T-helper 2 cell (primary cell): ENCODE data around the gene BACH2.
"Not testable (repeated sequence)": the region's sequence is repeated elsewhere in the genome, so short reads cannot be mapped to it uniquely, and the experiment has no call there.

Experiments
- DNase-seq, 5 experiments: peaks; one replicate each; pipeline versions ENCODE4 v3.0.0 to v3.0.0-alpha.2; 2012 to 2022

BACH2 gene

DNA sequence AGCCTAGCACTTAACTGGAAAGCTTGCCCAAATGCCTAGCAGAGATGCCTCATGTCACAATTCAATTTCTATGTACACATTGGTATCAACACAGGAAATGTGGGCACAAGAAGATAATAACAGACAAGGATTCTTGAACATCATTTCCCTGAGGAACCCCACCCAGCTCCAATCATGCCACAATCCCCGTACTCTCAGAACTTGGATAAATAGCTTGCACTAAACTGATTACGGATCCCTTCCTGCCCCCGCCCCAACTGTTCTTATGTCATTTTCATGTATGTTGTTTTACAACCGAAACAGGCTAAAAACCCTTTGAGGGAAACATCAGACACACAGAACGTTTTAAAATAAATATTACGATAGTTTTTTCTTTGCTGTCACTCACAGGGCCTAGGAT lies 87.1 kb downstream of the BACH2 start:
- DNase-seq, result no peak

DNA sequence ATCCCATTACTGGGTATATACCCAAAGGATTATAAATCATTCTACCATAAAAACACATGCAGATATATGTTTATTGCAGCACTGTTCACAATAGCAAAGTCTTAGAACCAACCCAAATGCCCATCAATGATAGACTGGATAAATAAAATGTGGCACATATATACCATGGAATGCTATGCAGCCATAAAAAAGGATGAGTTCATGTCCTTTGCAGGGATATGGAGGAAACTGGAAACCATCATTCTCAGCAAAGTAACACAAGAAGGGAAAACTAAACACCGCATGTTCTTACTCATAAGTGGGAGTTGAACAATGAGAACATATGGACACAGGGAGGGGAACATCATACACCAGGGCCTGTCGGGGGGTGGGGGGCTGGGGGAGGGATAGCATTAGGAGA lies 88.0 kb downstream of the BACH2 start:
- not testable (repeated sequence) for DNase-seq

GRCh38 chr6:90204327-90205056 lies 92.2 kb downstream of the BACH2 start:
- DNase-seq, result no peak

DNA sequence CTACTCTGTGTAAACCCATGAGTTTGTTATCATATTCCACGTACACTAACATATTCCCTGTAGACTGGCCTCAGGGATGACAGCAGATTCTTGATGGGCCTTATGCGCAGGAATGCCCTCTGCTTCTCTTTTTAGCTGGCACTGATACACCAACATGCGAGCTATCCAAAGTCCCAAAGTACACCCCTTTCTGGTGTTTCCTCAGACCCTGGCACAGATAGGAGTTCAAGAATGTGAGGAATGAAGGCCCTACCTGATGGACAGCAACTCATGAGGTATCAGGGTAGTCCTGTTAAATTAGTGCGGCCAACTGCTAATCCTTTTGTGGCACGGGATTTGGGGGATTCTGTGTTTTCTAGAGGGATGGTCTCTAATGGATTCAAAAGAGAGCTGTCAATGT lies 93.0 kb downstream of the BACH2 start:
- no peak for DNase-seq

GRCh38 chr6:90202156-90202555 lies 94.5 kb downstream of the BACH2 start:
- peak in 1 of 5 experiments; percentile 69 for DNase-seq

GRCh38 chr6:90199900-90200299 lies 96.7 kb downstream of the BACH2 start:
- no peak for DNase-seq

DNA sequence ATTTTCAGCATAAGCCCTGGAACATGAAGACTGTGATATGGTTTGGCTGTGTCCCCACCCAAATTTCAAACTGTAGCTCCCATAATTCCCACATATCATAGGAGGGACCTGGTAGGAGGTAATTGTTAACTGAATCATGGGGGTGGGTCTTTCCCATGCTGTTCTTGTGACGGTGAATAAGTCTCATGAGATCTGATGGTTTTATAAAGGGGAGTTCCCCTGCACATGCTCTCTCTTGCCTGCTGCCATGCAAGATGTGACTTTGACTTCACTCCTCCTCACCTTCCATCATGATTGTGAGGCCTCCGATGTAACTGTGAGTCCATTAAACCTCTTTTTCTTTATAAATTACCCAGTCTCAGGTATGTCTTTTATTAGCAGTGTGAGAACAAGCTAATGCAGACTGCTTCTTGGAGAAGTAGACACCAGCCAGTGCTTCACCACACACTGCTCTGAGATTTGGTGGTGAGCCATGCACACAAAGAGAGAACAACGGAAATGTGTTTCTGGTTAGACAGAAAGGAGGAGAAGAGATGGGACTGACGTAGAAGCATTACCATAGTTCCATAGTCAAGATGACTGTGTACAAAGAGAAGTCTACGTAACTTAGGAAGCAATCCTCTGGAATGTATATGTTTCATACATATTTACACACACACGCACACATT lies 97.8 kb downstream of the BACH2 start:
- no peak for DNase-seq

DNA sequence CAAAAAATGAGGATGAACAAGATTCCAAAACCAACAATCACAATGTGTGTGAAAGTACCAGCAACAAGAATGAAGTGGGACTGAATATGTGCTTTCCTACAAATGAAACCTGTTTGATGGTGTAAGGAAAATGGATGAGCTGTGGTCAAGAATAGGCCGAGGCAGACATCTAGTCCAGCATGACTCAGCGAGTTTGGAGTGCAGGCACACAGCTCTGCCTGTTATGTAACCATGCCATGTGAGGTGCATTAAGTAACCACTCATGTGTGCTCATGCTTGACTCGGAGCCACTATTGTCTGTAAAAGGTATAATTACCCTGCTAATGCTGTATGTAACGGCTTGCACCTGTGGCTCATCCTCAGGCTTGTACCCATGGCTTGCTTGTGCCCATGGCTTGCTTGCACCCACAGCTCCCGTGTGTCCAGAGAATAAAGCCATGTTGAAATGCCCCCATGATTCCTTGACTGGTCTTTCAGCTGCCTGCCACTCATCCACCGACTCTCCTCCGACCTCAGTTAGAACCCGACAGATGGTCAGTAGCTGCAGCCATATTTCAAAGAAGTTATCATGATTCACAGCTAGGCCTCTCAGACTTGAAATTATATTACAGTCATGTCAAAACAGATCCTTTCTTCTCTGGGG lies 98.7 kb downstream of the BACH2 start:
- DNase-seq, result peak in 1 of 5 experiments; percentile 38

DNA sequence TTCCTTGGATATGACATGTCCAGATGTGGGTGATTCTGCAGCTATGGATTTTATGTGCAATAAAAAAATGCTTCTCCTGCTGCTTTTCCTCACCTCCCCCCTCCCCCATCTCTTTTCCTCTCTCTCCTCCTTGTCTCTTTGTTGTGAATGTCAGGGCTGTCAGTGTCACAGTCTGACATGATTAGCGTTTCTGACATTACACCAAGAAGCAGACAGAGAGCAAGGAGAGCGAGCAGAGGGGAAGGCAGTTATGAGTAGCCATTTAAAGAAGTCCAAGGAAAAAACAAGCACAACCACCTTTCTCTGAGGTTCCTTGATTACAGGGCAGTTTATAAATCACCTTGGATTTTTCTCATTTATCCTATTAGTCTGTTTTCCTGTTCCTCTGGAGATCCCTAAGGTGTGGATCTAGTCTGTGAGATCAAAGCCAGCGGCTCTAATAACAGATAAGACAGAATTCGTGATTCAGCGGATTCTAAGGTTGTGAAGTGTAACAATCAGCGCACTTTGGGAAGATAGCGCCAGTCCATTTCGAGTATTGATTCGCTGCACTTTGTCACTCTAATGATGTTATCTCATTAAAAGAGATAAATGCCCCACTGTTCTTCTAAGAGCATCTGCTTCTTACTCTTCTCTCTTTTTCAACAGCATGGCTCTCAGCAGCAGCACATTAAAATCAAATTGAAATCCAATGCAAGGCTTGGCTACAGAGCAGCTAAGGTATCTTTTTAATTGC lies 101.4 kb downstream of the BACH2 start:
- no peak for DNase-seq

GRCh38 chr6:90194371-90194841 lies 102.2 kb downstream of the BACH2 start:
- no peak for DNase-seq

DNA sequence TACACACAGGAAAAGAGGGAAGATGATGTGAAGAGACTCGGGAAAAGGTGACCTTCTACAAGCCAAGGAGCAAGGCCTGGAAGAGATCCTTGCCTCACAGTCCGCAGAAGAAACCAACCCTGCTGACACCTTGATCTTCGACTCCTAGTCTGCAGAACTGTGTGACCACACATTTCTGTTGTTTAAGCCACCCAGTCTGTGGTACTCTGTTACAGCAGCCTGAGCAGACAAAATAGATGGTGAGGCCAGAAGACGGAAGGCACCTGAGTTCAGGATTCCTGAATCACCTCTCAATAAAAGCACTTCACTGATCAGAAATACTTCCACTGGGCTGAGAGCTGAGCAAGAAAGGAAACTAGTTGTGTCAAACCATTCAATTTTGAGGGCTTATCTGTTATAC lies 103.3 kb downstream of the BACH2 start:
- DNase-seq, result no peak

- DNase-seq, result no peak
Observed at GRCh38 chr6:90192857-90193256, 103.8 kb downstream of the BACH2 start.

DNA sequence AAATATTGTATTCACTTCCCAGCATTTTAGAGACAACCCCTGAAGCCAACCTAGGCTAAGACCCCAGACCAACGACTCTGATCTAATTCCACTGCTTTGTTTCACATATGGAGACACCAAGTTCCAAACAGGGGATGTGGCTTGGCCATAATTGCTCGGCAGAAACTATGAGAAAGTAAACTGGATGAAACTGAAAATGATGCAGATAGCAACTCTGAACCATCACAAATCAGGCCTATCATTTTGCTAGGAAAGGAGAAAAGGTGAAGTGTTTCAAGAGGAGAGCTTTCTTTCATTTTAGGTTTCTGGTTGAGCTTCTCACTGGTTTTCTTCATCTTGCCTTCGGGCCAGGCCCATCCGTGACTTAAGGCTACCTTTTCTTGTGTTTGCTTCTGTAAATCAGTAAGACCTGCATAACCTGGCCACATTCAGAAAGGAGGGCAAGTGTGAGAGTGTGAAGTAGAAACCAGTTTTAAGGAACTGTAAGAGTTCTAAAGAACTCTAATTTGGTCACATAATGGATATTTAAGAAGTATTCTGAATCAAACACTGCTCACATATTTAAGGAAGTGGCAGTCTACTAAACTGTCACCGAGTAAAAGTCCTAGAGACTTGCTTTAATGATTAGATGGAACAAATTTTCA lies 105.8 kb downstream of the BACH2 start:
- peak in 1 of 5 experiments; percentile 18 for DNase-seq

DNA sequence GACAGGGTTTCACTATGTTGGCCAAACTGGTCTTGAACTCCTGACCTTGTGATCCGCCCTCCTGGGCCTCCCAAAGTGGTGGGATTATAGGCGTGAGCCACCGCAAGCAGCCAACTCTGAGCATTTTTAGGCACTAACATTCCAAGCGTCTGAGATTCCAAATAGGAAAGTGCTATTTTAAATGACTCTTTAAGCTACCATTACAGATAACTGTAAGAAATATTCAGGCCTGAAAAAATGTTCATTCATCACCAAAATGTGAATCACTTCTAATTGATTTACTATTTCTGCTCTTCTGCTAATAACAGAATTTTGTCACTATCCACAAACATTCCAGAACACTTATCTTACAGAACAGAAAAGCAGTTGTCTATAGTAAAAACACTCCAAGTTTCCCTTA lies 106.5 kb downstream of the BACH2 start:
- DNase-seq, result no peak

DNA sequence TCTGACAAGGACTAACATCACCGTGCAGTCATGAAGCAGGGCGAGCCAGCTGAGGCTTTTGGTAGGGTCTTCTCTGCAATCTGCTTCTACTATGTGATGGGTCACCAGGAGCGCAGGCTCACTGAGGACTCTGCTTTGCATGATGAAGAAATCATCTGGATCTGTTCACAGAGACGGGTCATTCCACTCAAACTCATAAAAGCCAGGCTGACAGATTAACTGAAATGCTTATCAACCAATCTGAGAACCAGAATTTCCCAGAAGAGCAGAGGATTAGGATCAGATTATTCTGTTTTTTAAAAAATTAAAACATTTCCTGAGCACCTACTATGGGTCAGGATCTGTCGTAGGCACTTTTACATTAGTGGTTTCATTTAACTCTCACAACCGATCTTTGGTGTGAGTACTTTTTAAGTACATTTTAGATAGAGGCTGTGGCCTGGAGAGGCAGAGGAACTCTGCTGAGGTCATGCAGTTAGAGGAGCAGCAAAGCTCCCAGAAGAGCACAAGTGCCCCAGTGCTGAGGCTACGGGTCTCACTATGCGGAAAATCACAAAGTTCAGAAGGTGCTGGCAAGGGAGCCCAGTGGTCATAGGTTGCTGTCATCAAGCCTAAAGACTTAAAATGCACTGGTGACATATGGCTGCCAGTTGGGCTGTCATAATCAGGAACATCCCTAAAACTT lies 109.1 kb downstream of the BACH2 start:
- no peak for DNase-seq

DNA sequence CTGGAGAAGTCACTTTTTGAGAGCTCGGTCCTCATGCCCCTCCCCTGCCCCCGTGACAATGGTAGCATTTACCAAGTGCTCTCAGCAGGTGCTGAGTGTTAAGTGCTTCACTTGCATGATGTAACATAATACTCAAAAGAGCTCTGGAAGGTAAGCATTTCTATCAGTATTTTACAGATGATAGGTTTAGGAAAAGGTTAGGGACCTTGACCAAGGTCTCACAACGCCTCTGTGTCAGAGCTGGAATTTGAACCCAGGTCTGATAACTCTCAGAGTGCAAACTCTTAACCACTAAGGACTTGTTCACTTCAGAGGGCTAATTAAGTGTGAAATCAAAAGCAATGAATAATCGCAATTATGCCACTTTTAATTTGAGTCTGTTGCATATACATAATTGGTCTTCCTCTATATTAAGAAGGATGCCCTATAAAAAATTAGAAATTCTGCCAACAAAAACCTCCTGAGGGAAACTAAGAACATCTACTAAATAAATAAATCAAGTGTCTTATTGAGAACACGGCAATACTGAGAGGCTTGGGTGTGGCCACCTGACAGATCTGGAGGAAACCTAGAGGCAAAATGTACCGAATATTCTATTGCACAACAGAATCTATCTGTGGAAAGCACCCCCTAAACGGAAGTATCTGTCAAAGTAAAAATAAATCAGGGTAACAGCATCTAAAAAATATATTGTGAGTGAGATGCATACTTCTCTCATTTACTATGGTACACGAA lies 109.8 kb downstream of the BACH2 start:
- DNase-seq, result no peak

GRCh38 chr6:90186026-90186425 lies 110.6 kb downstream of the BACH2 start:
- DNase-seq, result no peak

- no peak for DNase-seq
Observed at GRCh38 chr6:90184334-90185298, 112.0 kb downstream of the BACH2 start.

DNA sequence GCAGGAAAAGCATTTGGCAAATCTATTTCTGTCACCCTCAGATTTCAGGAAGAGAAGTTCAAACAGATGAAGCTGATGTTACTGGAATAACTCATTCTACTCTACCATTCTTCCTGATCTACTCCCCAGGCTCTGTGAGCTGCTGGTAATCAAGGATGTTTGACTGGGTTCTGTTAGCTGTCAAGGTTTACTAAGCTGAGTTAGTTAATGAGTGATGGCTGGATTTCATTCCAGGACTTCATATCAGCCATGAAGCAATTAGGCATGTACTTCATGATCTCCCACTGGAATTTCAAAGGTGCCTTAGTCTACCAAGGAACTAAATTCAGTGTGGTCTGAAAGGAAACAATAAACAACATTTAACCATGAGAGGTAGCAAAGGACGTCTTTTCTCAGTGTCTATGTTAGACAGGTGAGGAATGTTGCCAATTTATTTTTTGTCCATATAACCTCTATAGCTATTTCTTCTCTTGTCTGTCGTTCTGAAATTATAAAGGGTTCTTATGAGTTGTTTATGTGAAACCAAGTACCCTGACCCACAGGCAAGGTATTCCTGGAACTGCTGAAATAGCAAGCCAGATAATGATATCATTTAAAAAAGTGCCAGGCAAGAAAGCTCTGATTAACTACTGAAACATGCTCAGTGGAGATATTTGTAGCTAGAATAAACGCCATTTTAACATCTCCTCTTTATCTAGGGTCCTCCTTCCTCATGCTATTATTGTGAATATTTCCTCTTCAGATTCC lies 112.9 kb downstream of the BACH2 start:
- DNase-seq, result no peak
